ENCODE measurements around the gene PLCXD1.
"Not testable (repeated sequence)": the region's sequence is repeated elsewhere in the genome, so short reads cannot be mapped to it uniquely, and the experiment has no call there.

The PLCXD1 gene

GRCh38 chrX:295136-295535 is 14.0 kb downstream of the PLCXD1 start:
- DNase-seq: no peak

DNA sequence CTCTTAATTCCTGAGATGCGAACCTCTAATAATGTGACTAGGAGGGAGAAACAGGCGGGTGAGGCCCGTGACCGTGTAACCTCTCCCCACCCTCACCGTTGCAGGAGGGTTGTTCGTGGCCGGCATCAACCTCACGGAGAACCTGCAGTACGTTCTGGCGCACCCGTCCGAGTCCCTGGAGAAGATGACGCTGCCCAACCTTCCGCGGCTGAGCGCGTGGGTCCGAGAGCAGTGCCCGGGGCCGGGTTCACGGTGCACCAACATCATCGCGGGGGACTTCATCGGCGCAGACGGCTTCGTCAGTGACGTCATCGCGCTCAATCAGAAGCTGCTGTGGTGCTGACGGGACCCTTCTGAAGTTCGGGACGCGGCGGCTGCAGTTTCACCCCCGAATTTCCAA is 17.8 kb downstream of the PLCXD1 start:
- no peak for DNase-seq

GRCh38 chrX:300334-300733 is 19.2 kb downstream of the PLCXD1 start:
- DNase-seq: no peak

GRCh38 chrX:302975-303374 is 21.8 kb downstream of the PLCXD1 start:
- no peak for DNase-seq

GRCh38 chrX:305781-306613 is 24.8 kb downstream of the PLCXD1 start:
- not testable (repeated sequence) for DNase-seq

DNA sequence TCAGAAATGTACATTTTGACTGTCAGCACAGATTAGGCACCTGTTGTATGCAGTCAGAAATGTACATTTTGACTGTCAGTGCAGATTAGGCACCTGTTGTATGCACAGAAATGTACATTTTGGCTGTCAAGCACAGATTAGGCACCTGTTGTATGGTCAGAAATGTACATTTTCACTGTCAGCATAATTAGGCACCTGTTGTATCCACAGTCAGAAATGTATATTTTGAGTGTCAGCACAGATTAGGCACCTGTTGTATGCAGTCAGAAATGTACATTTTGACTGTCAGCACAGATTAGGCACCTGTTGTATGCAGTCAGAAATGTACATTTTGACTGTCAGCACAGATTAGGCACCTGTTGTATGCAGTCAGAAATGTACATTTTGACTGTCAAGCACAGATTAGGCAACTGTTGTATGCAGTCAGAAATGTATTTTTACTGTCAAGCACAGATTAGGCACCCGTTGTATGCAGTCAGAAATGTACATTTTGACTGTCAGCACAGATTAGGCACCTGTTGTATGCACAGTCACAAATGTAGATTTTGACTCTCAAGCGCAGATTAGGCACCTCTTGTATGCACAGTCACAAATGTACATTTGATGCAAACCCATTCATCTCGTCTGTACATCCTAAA is 25.6 kb downstream of the PLCXD1 start:
- not testable (repeated sequence) for DNase-seq

GRCh38 chrX:307261-308111 is 26.3 kb downstream of the PLCXD1 start:
- no peak for DNase-seq

GRCh38 chrX:308821-309520 is 27.8 kb downstream of the PLCXD1 start:
- no peak for DNase-seq

DNA sequence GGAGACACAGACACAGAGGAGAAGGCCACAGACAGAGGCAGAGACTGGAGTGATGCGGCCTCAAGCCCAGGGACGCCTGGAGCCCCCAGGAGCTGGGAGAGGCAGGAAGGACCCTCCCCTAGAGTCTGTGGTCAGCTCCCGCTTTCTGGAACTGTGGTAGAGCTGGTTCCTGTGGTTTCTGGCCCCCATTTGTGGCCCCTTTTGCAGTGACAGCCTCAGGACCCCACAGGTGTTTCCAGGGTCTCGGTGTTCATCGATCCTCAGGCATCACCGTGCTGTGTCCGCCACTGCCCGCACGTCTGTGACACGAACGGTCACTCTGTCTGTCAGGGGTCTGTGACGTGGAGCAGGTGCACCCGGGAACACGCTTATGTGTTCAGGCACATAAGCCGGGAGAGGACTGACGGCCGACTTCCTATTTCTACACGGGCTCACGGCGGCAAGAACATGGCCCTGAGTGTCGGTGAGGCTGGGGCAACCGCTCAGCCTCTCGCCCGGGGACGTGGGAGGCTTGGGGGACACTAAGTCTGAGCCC is 29.5 kb downstream of the PLCXD1 start:
- DNase-seq: no peak

GRCh38 chrX:311156-312129 is 30.3 kb downstream of the PLCXD1 start:
- DNase-seq: no peak

- no peak for DNase-seq
Measured at GRCh38 chrX:312621-313331, 31.6 kb downstream of the PLCXD1 start.

GRCh38 chrX:313546-313945 is 32.4 kb downstream of the PLCXD1 start:
- DNase-seq: no peak

GRCh38 chrX:314049-314448 is 32.9 kb downstream of the PLCXD1 start:
- no peak for DNase-seq

DNA sequence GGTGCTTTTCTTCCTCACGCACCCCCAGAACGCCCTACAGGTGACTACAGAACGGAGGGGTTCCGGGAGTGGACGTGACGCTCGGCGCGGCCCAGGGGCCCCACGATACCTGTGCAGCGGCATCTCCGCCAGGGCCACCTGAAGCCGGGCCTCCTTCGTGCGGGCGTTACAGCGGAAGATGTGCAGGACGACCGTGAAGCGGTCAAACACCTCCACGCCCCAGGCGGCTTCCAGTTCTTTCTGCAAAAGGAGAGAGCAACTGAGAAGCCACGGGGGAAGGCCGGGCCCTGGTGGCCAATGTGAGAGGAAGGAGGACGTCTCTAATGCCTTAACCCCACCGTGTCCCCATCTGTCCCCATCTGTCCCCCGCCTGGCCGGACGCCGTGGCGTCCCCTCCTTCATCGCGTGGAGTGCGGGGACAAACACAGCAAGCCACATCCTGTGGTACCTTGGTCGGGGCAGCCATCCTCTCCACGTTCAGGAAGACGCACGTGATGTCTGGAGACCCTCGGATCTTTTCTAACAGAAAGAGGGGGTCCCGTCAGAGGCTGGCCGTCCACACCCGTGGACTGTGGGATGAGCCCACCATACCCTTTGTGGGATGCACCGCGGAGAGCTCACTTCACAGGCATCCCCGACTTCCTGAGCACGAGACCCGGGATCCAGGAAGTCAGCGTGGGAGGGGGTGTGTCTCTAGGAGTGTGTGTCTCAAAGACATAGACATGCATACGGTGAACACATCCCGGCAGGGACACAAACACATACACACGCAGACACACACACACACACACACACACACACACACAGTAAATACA is 33.8 kb downstream of the PLCXD1 start:
- no peak for DNase-seq

DNA sequence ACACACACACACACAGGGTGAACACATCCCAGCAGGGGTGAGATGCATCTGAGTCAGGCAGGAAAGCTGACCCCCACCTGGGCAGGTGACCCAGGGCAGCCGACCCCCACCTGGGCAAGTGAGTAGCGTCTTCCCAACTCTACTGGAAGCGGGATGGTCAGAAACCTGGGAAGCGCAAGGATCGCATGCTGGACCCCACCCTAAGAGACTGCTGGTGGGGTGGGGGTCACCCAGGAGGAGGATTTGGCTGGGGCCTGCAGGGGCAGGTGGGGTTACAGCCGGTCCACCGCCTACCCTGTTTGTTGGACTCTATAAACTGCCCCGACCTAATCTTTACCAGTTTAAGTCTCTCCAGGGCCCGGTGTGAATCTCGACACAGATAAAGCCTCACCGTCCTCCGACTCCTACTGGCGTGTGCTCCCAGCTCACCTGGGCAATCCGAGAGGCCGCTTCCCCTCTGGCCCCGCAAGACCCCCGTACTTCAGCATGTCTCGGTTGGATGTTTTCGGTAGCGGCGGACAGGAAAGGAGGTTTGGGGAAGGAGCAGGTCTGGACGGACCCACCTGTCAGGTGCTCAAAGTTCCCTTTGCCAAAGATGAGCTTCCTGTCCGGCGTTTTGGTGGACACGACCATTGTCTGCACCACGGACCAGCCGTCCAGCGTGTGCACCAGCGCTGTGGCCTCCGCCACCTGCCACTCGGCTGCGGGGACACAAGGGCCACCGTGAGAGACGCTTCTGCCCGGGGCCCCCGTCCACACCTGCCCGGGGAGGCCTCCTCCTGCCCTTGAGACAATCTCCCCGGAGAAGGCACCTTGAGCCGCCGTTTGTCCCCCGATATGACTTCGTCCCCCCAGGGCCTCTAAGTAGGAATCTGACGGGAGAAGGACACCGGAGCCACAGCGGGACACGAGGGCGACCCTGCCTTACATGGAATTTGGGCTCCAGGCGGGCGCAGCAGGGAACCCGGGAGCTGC is 35.5 kb downstream of the PLCXD1 start:
- DNase-seq: no peak

DNA sequence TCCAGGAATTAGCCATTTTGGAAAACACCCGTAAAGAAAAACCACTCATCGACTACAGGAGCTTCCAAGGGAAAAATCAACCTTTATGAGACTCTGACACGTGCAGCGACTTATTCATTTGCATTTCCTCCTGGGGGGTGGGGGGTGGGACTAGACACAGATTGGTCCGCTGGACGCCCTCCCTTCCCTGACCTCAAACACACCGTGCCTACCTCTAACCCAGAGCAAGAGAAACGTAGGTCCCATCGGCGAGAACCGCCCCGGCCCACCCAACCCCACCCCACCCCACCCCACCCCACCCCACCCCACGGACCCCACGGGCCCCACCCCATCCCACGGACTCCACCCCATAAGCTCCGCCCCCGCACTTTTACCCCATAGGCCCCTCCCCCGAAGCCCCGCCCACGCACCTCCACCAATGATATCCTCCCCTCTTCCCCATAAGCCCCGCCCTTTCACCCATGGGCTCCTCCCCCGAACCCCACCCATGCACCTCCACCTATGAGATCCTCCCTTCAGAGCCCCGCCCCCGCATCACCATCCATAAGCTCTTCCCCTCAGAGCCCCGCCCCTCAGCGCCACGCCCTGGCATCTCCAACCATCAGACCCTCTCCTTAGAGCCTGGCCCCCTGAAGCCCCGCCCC is 36.4 kb downstream of the PLCXD1 start:
- DNase-seq: no peak

DNA sequence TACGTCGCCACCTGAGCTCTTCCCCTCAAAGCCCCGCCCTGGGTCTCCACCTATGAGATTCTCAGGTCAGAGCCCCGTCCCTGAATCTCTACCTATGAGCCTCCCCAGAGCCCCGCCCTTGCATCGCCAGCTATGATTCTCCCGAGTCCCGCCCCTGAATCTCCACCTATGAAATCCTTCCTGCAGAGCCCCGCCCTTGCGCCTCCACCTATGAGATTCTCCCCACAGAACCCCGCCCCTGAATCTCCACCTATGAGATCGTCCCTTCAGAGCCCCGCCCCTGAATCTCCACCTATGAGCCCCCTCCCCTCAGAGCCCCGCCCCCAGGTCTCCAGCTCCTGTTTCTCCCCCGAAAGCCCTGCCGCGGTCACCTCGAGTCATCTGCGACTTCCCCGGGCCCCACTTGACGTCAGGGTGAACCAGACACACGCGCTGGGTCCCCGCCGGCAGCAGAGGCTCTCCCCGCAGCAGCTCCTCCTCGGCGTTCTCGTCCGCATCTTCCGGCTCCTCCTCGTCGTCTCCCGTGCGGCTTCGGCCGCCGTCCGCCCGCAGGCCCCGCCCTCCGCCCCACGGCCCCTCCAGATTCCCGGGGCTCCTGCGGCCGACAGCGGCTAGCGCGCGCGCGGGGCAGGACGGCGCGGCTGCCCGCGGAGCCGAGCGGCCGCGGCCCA is 37.0 kb downstream of the PLCXD1 start:
- DNase-seq: no peak
